A549 (cell line): ENCODE measurements around the gene P2RY13. TPM values are rescaled to one million over a fixed set of nuclear protein-coding genes. Genes with fewer than 3 reads are reported as not detected.

Source experiments
- ATAC-seq, 2 experiments: fragments of 200-7000 bp in 1 of 2; fragments of >200 bp in 1 of 2; cut with Nextera tagmentation in 1 of 2; cut with Tn5 transposase in 1 of 2; 3 replicates each; pipeline versions ENCODE4 v1.8.0 to v1.9.1; 2018 to 2020; ENCODE audit warnings: mild to moderate bottlenecking in 1 of 2, moderate library complexity in 1 of 2
- CTCF ChIA-PET: fragments of 300-600 bp; sonication (Branson Sonifier 250); formaldehyde crosslinking; extraction: SDS; loops from one replicate; lab custom pipeline; 2021; ENCODE audit warnings: antibody characterized with exemption, inconsistent platforms; lab: Yijun Ruan, JAX
- POLR2A ChIA-PET: fragments of 350-600 bp; formaldehyde crosslinking; extraction: SDS; loops from one replicate; lab custom pipeline; 2021; ENCODE audit warnings: antibody characterized with exemption, inconsistent platforms; lab: Yijun Ruan, JAX
- DNase-seq, 2 experiments: peaks; one replicate each; pipeline versions ENCODE4 v3.0.0 to v3.0.0-alpha.2; 2011 to 2016; ENCODE audit warnings: low read depth in 1 of 2, low spot score in 1 of 2
- FAIRE-seq: peaks from 2 replicates; lab custom pipeline; 2011; peaks lifted over from hg19 to GRCh38; lab: Jason Lieb, UNC
- H3K27ac ChIP-seq, 2 experiments: fragments of >200 bp; sonication (Bioruptor Twin); formaldehyde crosslinking; 3 replicates each; pipeline ENCODE4 v1.5.1; 2016 to 2017
- H3K4me1 ChIP-seq: fragments of >200 bp; sonication (Bioruptor Twin); formaldehyde crosslinking; 3 replicates; pipeline ENCODE4 v1.6.1; 2016
- H3K4me2 ChIP-seq: fragments of >200 bp; sonication (Bioruptor Twin); formaldehyde crosslinking; 3 replicates; pipeline ENCODE4 v1.6.1; 2016
- H3K4me3 ChIP-seq: fragments of >200 bp; sonication (Bioruptor Twin); formaldehyde crosslinking; 3 replicates; pipeline ENCODE4 v1.5.1; 2016
- H3K9me3 ChIP-seq: fragments of >200 bp; sonication (Bioruptor Twin); formaldehyde crosslinking; 3 replicates; pipeline ENCODE4 v1.6.1; 2016
- CBX2 ChIP-seq: fragments of 200-600 bp; sonication (generic); IDR thresholded peaks from 2 replicates; pipeline ENCODE4 v1.6.1; 2016; ENCODE audit warnings: low read depth, mild to moderate bottlenecking, borderline replicate concordance
- CEBPB ChIP-seq, 2 experiments: fragments of >200 bp in 1 of 2; sonication (Bioruptor Twin) in 1 of 2; formaldehyde crosslinking in 1 of 2; IDR thresholded peaks; 2 replicates each; pipeline ENCODE4 v1.6.1; 2012 to 2016
- E2F6 ChIP-seq: IDR thresholded peaks from 2 replicates; pipeline ENCODE4 v1.6.1; 2012; ENCODE audit warnings: low read depth, borderline replicate concordance
- EHMT2 ChIP-seq: fragments of 200-600 bp; sonication (generic); IDR thresholded peaks from 2 replicates; pipeline ENCODE4 v1.6.1; 2016; ENCODE audit warnings: antibody characterized with exemption, low read depth, mild to moderate bottlenecking, moderate library complexity
- ELK1 ChIP-seq: fragments of 150-350 bp; IDR thresholded peaks from 2 replicates; pipeline ENCODE4 v1.6.1; 2014; ENCODE audit warnings: low read depth, mild to moderate bottlenecking, low read length
- FOXS1 ChIP-seq: fragments of 250-450 bp; sonication (Bioruptor Pico); IDR thresholded peaks from 2 replicates; pipeline ENCODE4 v1.5.0; 2020; ENCODE audit warnings: mild to moderate bottlenecking, moderate library complexity
- HDAC2 ChIP-seq: fragments of 200-600 bp; sonication (generic); IDR thresholded peaks from 2 replicates; pipeline ENCODE4 v1.6.1; 2016
- HMGXB4 ChIP-seq: fragments of 250-450 bp; sonication (Bioruptor Pico); IDR thresholded peaks from 2 replicates; pipeline ENCODE4 v1.5.0; 2021; ENCODE audit warnings: mild to moderate bottlenecking, moderate library complexity, borderline replicate concordance
- JUN ChIP-seq, 2 experiments: fragments of >200 bp; sonication (Bioruptor Twin); formaldehyde crosslinking; IDR thresholded peaks; 2 replicates in 1 of 2; 3 replicates in 1 of 2; pipeline ENCODE4 v1.6.1; 2016 to 2017
- NR3C1 ChIP-seq: fragments of >200 bp; sonication (Bioruptor Twin); formaldehyde crosslinking; IDR thresholded peaks from 3 replicates; pipeline ENCODE4 v1.6.1; 2017
- PBX3 ChIP-seq: IDR thresholded peaks from 2 replicates; pipeline ENCODE4 v1.6.1; 2012
- POLR2A ChIP-seq: IDR thresholded peaks from 2 replicates; pipeline ENCODE4 v1.6.1; 2012; ENCODE audit warnings: mild to moderate bottlenecking, low read length
- REST ChIP-seq: fragments of 200-600 bp; sonication (generic); IDR thresholded peaks from 2 replicates; pipeline ENCODE4 v1.6.1; 2016; ENCODE audit warnings: antibody characterized with exemption, mild to moderate bottlenecking, moderate library complexity
- RNF2 ChIP-seq: fragments of 200-600 bp; sonication (generic); IDR thresholded peaks from 2 replicates; pipeline ENCODE4 v1.6.1; 2016; ENCODE audit warnings: low read depth, mild to moderate bottlenecking, antibody characterized with exemption, moderate library complexity, borderline replicate concordance
- TFCP2L1 ChIP-seq: fragments of 250-450 bp; sonication (Bioruptor Pico); IDR thresholded peaks from 2 replicates; pipeline ENCODE4 v1.5.0; 2021; ENCODE audit warnings: mild to moderate bottlenecking
- WGBS: methylation state at CpG from one replicate; pipeline ENCODE4 v1.1.6; 2017; ENCODE audit errors: missing lambda C conversion rate; 5-methylcytosine and 5-hydroxymethylcytosine counted together
- polyA minus RNA-seq: library from RNA; depleted of rRNA, polyadenylated mRNA; stranded (reverse); fragments of >200 nt; gene quantifications from 2 replicates; pipeline ENCODE4 v1.2.3, GENCODE V29; 2011; rRNA and poly(A)+ RNA removed
- polyA plus RNA-seq, 4 experiments: library from polyadenylated mRNA; depleted of rRNA in 3 of 4; stranded (reverse); fragments of >200 nt; fragmentation: RNase III in 1 of 4; extraction: RNeasy Plus Mini Kit Qiagen cat#74134 plus additional on column Dnase treatment in 1 of 4; gene quantifications; 2 replicates in 3 of 4; 3 replicates in 1 of 4; pipeline ENCODE4 v1.2.3, GENCODE V29; 2011 to 2017

The P2RY13 gene
- polyA plus RNA-seq (2011; rRNA removed) (not detected in 2 replicates), polyA plus RNA-seq (2017; fragmentation: RNase III; extraction: RNeasy Plus Mini Kit Qiagen cat#74134 plus additional on column Dnase treatment) (not detected in 3 replicates), polyA minus RNA-seq (not detected in 2 replicates)
- not detected in 2 replicates for polyA plus RNA-seq (2012; cell fraction: cytosol; rRNA removed)
- polyA plus RNA-seq (2012; cell fraction: nucleus; rRNA removed), result not detected in 2 replicates

- no peak for TF ChIP-seq REST
- no peak for TF ChIP-seq CBX2
- no peak for TF ChIP-seq POLR2A
- TF ChIP-seq NR3C1, result no peak
- no peak for TF ChIP-seq PBX3
- no peak for TF ChIP-seq HMGXB4
- no peak for TF ChIP-seq JUN (IDR thresholded peaks at IDR 0.05)
- no peak for TF ChIP-seq HDAC2
- peak within 1 kb of the TSS; percentile 70 for H3K4me2 ChIP-seq
- no peak for DNase-seq
- H3K27ac ChIP-seq, result peak within 1 kb of the TSS; percentile 35 to 44; a peak in 5 of 6 replicates
- H3K4me3 ChIP-seq, result peak within 1 kb of the TSS; percentile 27; the same call in 2 of the 3 replicates
- WGBS, result 92% methylated on average over 1 of the region's 1 CpG
- FAIRE-seq, result peak; percentile 32
- CTCF ChIA-PET, result interaction anchor here (0.9 to 5.4 kb wide), 5 partner anchors 24 to 161 kb away, joined by 3 to 47 read pairs (median 7); no protein-coding TSS in a partner anchor
- POLR2A ChIA-PET, result no interaction called here
- peaks cover 13% of the 10 kb centered on the region; the same call in 2 of the 3 replicates for H3K4me1 ChIP-seq
- no peaks in the 10 kb centered on the region for H3K9me3 ChIP-seq
- no peak for ATAC-seq
Observed at GRCh38 chr3:151329363-151329762, at the start of gene P2RY13. TSS of gene P2RY13 (minus strand) at chr3:151329549. CDS start at chr3:151329528, 21 bp downstream.

GRCh38 chr3:151377768-151378385 lies 48.5 kb upstream of the P2RY13 start:
- ChIA-PET CTCF (no interaction called here), POLR2A (no interaction called here)
- TF ChIP-seq RNF2 (no peak), EHMT2 (no peak), FOXS1 (CRISPR knock-in tag) (no peak), ELK1 (no peak), E2F6 (no peak), CEBPB (IDR thresholded peaks at IDR 0.05) (no peak), TFCP2L1 (CRISPR knock-in tag) (no peak), POLR2A (no peak)

More at GRCh38 chr3:151377768-151378385, 48.5 kb upstream of the P2RY13 start:
- 79% methylated on average over 8 of the region's 8 CpGs for WGBS
- DNase-seq (no peak), ATAC-seq (no peak), FAIRE-seq (no peak)
- no peaks in the 10 kb centered on the region for H3K9me3 ChIP-seq
- no peak overlapping the region for H3K27ac ChIP-seq
- no peaks in the 10 kb centered on the region for H3K4me1 ChIP-seq
- H3K4me3 ChIP-seq, result no peak overlapping the region
- no peak overlapping the region for H3K4me2 ChIP-seq
